K562 (cell line): ENCODE data around the gene PCBP4. TPM values are rescaled to one million over a fixed set of nuclear protein-coding genes. Genes with fewer than 3 reads are reported as not detected.

ENCODE experiments used
- ATAC-seq: fragments of 200-7000 bp; cut with Tn5 transposase; 3 replicates; pipeline ENCODE4 v1.9.1; 2020; ENCODE audit warnings: moderate library complexity
- BruUV-seq: library from RNA; stranded (reverse); fragments of 400-500 nt; replicated peaks from 2 replicates; lab custom pipeline; 2021; lab: Mats Ljungman, UMichigan
- CTCF ChIA-PET: fragments of 300-600 bp; formaldehyde crosslinking; extraction: SDS; loops from one replicate; lab custom pipeline; 2021; ENCODE audit warnings: low intra/inter-chr PET ratio; lab: Yijun Ruan, JAX
- POLR2A ChIA-PET: fragments of 300-600, 350-650 bp; sonication (Branson Sonifier 250); formaldehyde crosslinking; extraction: SDS; loops from one replicate; lab custom pipeline; 2021; ENCODE audit warnings: antibody characterized with exemption, inconsistent platforms; lab: Yijun Ruan, JAX
- DNase-seq, 4 experiments: peaks; one replicate each; pipeline versions ENCODE4 v3.0.0 to v3.0.0-alpha.2; 2011 to 2018; ENCODE audit warnings: low spot score in 3 of 4, mixed read lengths in 3 of 4; ENCODE audit errors: extremely low read depth in 1 of 4
- FAIRE-seq: peaks from 2 replicates; lab custom pipeline; 2011; peaks lifted over from hg19 to GRCh38; lab: Jason Lieb, UNC
- H2AFZ ChIP-seq: 2 replicates; pipeline ENCODE4 v1.6.0; 2011; ENCODE audit warnings: low read depth, low read length, control low read depth, inconsistent platforms
- H3K27ac ChIP-seq: fragments of 200-600 bp; 3 replicates; pipeline ENCODE4 v1.8.0; 2011; ENCODE audit warnings: low read depth, mild to moderate bottlenecking, control low read depth, inconsistent platforms, low read length, moderate library complexity, mixed read lengths; ENCODE audit errors: extremely low read depth
- H3K27me3 ChIP-seq, 2 experiments: fragments of 300-600 bp in 1 of 2; 2 replicates in 1 of 2; 3 replicates in 1 of 2; pipeline versions ENCODE4 v1.6.0 to v1.8.0; 2011; ENCODE audit warnings: inconsistent platforms in 2 of 2, low read length in 2 of 2, mild to moderate bottlenecking in 1 of 2, mixed read lengths in 1 of 2, moderate library complexity in 1 of 2; ENCODE audit not compliant: control insufficient read depth in 2 of 2, insufficient read depth in 2 of 2
- H3K36me3 ChIP-seq: fragments of 300-600 bp; 3 replicates; pipeline ENCODE4 v1.8.0; 2011; ENCODE audit warnings: mild to moderate bottlenecking, low read length, inconsistent platforms; ENCODE audit not compliant: control insufficient read depth, insufficient read depth
- H3K4me1 ChIP-seq, 2 experiments: fragments of 200-600 bp in 1 of 2; replicated peaks in 1 of 2; 2 replicates in 1 of 2; 3 replicates in 1 of 2; pipeline versions ENCODE4 v1.5.1 to v1.8.0; 2011; ENCODE audit warnings: inconsistent platforms in 2 of 2, low read length in 2 of 2, mild to moderate bottlenecking in 1 of 2, mixed read lengths in 1 of 2, moderate library complexity in 1 of 2; ENCODE audit not compliant: control insufficient read depth in 2 of 2, insufficient read depth in 2 of 2
- H3K4me2 ChIP-seq: 2 replicates; pipeline ENCODE4 v1.6.1; 2011; ENCODE audit warnings: low read length, control low read depth, inconsistent platforms, mixed read lengths; ENCODE audit not compliant: insufficient read depth
- H3K4me3 ChIP-seq: fragments of 200-600 bp; sonication (generic), shearing (Covaris generic); 2 replicates; pipeline ENCODE4 v1.5.1; 2016; ENCODE audit warnings: control low read depth, inconsistent platforms
- H3K79me2 ChIP-seq: fragments of 200-600 bp; 3 replicates; pipeline ENCODE4 v1.8.0; 2011; ENCODE audit warnings: low read length, inconsistent platforms; ENCODE audit not compliant: control insufficient read depth, insufficient read depth
- H3K9ac ChIP-seq, 2 experiments: 2 replicates each; pipeline versions ENCODE4 v1.6.0 to v1.6.1; 2011; ENCODE audit warnings: low read depth in 2 of 2, low read length in 2 of 2, control low read depth in 1 of 2, inconsistent platforms in 1 of 2, mild to moderate bottlenecking in 1 of 2, mixed read lengths in 1 of 2; ENCODE audit not compliant: insufficient read depth in 1 of 2
- H3K9me1 ChIP-seq: one replicate; pipeline ENCODE4 v1.6.0; 2011; ENCODE audit warnings: inconsistent platforms, mild to moderate bottlenecking, low read length, moderate library complexity; ENCODE audit not compliant: control insufficient read depth, insufficient read depth
- H3K9me3 ChIP-seq: replicated peaks from 2 replicates; pipeline ENCODE4 v1.5.1; 2011; ENCODE audit warnings: low read depth, low read length, inconsistent platforms; ENCODE audit not compliant: control insufficient read depth, insufficient read depth
- H4K20me1 ChIP-seq: replicated peaks from 2 replicates; pipeline ENCODE4 v1.6.1; 2011; ENCODE audit warnings: low read length, inconsistent platforms, mixed read lengths; ENCODE audit not compliant: control insufficient read depth, insufficient read depth
- BHLHE40 ChIP-seq: IDR thresholded peaks from 2 replicates; pipeline ENCODE4 v1.6.1; 2011; ENCODE audit warnings: low read length, improper control_type of control experiment
- CHD1 ChIP-seq: fragments of 200-600 bp; sonication (generic); IDR thresholded peaks from one replicate; pipeline ENCODE4 v1.6.1; 2012; ENCODE audit warnings: mild to moderate bottlenecking, moderate library complexity, low read length, inconsistent platforms
- CREBBP ChIP-seq: IDR thresholded peaks from one replicate; pipeline ENCODE4 v1.6.1; 2012; ENCODE audit warnings: low read depth, mild to moderate bottlenecking, control low read depth, inconsistent platforms, low read length
- CTCFL ChIP-seq: IDR thresholded peaks from 2 replicates; pipeline ENCODE4 v1.6.1; 2011; ENCODE audit warnings: borderline replicate concordance, low read depth, mild to moderate bottlenecking, moderate library complexity, low read length; ENCODE audit not compliant: insufficient read depth, poor library complexity, severe bottlenecking
- ETV6 ChIP-seq, 3 experiments: fragments of 150-350 bp in 1 of 3; sonication (generic) in 1 of 3; formaldehyde crosslinking in 1 of 3; IDR thresholded peaks; 2 replicates each; pipeline versions ENCODE4 v1.6.1 to v1.8.0; 2014 to 2022; ENCODE audit warnings: borderline replicate concordance in 2 of 3, low read depth in 2 of 3, antibody characterized with exemption in 1 of 3, low read length in 1 of 3, mild to moderate bottlenecking in 1 of 3, missing genetic modification reagents in 1 of 3
- FOXK1 ChIP-seq: sonication (generic); formaldehyde crosslinking; IDR thresholded peaks from 2 replicates; pipeline ENCODE4 v1.8.0; 2022; ENCODE audit warnings: missing genetic modification reagents, mild to moderate bottlenecking, borderline replicate concordance
- MBD2 ChIP-seq: sonication (generic); IDR thresholded peaks from 2 replicates; pipeline ENCODE4 v1.6.1; 2016; ENCODE audit warnings: low read depth, borderline replicate concordance
- MCM3 ChIP-seq: fragments of 450-650 bp; IDR thresholded peaks from 2 replicates; pipeline ENCODE4 v1.6.1; 2016
- MYBL2 ChIP-seq, 2 experiments: fragments of 450-650 bp in 1 of 2; sonication (generic) in 1 of 2; formaldehyde crosslinking in 1 of 2; IDR thresholded peaks; 2 replicates each; pipeline versions ENCODE4 v1.6.1 to v1.8.1; 2017 to 2022; ENCODE audit warnings: borderline replicate concordance in 1 of 2, inconsistent platforms in 1 of 2, low read depth in 1 of 2, mild to moderate bottlenecking in 1 of 2, missing genetic modification reagents in 1 of 2, moderate library complexity in 1 of 2
- NCOR1 ChIP-seq: fragments of 450-650 bp; IDR thresholded peaks from 2 replicates; pipeline ENCODE4 v1.6.1; 2016; ENCODE audit warnings: mild to moderate bottlenecking, moderate library complexity
- NELFE ChIP-seq: IDR thresholded peaks from 2 replicates; pipeline ENCODE4 v1.6.1; 2011; ENCODE audit warnings: mild to moderate bottlenecking; ENCODE audit not compliant: insufficient read depth, insufficient read length
- RAD21 ChIP-seq, 2 experiments: fragments of 250-450 bp in 1 of 2; fragments of 450-650 bp in 1 of 2; sonication (Bioruptor Pico) in 1 of 2; formaldehyde crosslinking in 1 of 2; IDR thresholded peaks in 1 of 2; conservative IDR thresholded peaks in 1 of 2; 2 replicates each; pipeline versions ENCODE4 v1.4.0 to v1.8.0; 2020 to 2022; ENCODE audit warnings: mild to moderate bottlenecking in 2 of 2, moderate library complexity in 1 of 2
- SRSF3 ChIP-seq: fragments of 200-400 bp; formaldehyde crosslinking; IDR thresholded peaks from 2 replicates; pipeline ENCODE4 v1.6.1; 2016; ENCODE audit warnings: mild to moderate bottlenecking, low read length, moderate library complexity; ENCODE audit not compliant: insufficient read depth
- TAF7 ChIP-seq: fragments of 450-650 bp; IDR thresholded peaks from 2 replicates; pipeline ENCODE4 v1.6.1; 2016; ENCODE audit warnings: missing genetic modification characterization, missing compliant biosample characterization
- WGBS: fragments of 100-300 bp; shearing (Covaris generic); methylation state at CpG from one replicate; pipeline ENCODE4 v1.1.6; 2016; ENCODE audit warnings: low coverage, mixed read lengths; ENCODE audit not compliant: insufficient coverage; ENCODE audit errors: missing lambda C conversion rate; 5-methylcytosine and 5-hydroxymethylcytosine counted together
- in situ Hi-C: fragments of 300-500 bp; cut with MboI; formaldehyde crosslinking; loops from 4 replicates; pipeline ENCODE4 v1.15.0; 2018; ENCODE audit warnings: inconsistent platforms, mixed read lengths
- intact Hi-C: fragments of 100-400 bp; cut with micrococcal nuclease; formaldehyde crosslinking; loops from 2 replicates; pipeline ENCODE4 v1.14.2; 2022
- polyA plus RNA-seq, 8 experiments: library from polyadenylated mRNA; depleted of rRNA in 4 of 8; stranded (reverse) in 5 of 8; unstranded in 3 of 8; fragments of >200 nt; fragmentation: Nextera tagmentation in 2 of 8; fragmentation: Illumina TruSeq in 1 of 8; extraction: Ambion mirVana in 2 of 8; extraction: Trizol in 1 of 8; gene quantifications; 2 replicates each; pipeline versions ENCODE4 v1.2.1 to v1.2.3, GENCODE V29; 2011 to 2014; ENCODE audit warnings: inconsistent platforms in 1 of 8, missing spikeins in 1 of 8
- total RNA-seq, 7 experiments: library from RNA; depleted of rRNA in 6 of 7; stranded (reverse); fragments of >200 nt in 6 of 7; fragmentation: Illumina TruSeq in 2 of 7; extraction: Trizol in 2 of 7; gene quantifications; 2 replicates each; pipeline versions ENCODE4 v1.2.1 to v1.2.3, GENCODE V29; 2011 to 2021; ENCODE audit warnings: low replicate concordance in 1 of 7

The PCBP4 gene
- total and polyA plus RNA-seq, 9 of the 15 experiments (the other 6 are each of a cell fraction or from before 2014, with no cell fraction given) = 0.06 to 5.8 (median 2.6) TPM

GRCh38 chr3:51949121-51949520 lies 18.1 kb downstream of the PCBP4 start:
- ChIA-PET CTCF (no interaction called here), POLR2A (interaction anchor here (0.6 to 1.5 kb wide), 2 partner anchors 14 to 139 kb away, joined by 3 read pairs; no protein-coding TSS in a partner anchor)
- ATAC-seq (no peak), FAIRE-seq (no peak), DNase-seq (no peak)
- no peak overlapping the region for H3K27ac ChIP-seq
- no peaks in the 10 kb centered on the region for H3K9me1 ChIP-seq
- intact Hi-C loops = no loop called here
- peaks cover 0 to under 1% of the 10 kb centered on the region in 2 experiments; a peak in 2 of 5 replicates for H3K4me1 ChIP-seq
- TF ChIP-seq MCM3 (no peak), ETV6 (IDR thresholded peaks at IDR 0.05; ENCODE audit: borderline replicate concordance in 1 of 2, low read depth in 2 of 2, low read length in 1 of 2) (no peak), ETV6 (CRISPR knock-in tag; IDR thresholded peaks at IDR 0.05; ENCODE audit: borderline replicate concordance) (no peak), CTCFL (no peak), CHD1 (no peak), FOXK1 (no peak), TAF7 (tag) (no peak), NELFE (no peak), MYBL2 (IDR thresholded peaks at IDR 0.05; ENCODE audit: low read depth) (no peak), MYBL2 (CRISPR knock-in tag; IDR thresholded peaks at IDR 0.05; ENCODE audit: borderline replicate concordance) (no peak), RAD21 (CRISPR knock-in tag; conservative IDR thresholded peaks at IDR 0.05 in 1 of 2, IDR thresholded peaks at IDR 0.05 in 1 of 2) (no peak), MBD2 (no peak), SRSF3 (no peak), CREBBP (no peak), BHLHE40 (no peak), NCOR1 (no peak)
- WGBS = 51% methylated on average over 5 of the region's 5 CpGs
- no TSS peak for BruUV-seq
- H2AFZ ChIP-seq = no peak overlapping the region
- H3K9ac ChIP-seq = no peak overlapping the region
- no peak overlapping the region for H3K4me2 ChIP-seq
- in situ Hi-C loops = no loop called here
- no peaks in the 10 kb centered on the region for H3K36me3 ChIP-seq
- H3K9me3 ChIP-seq = no peaks in the 10 kb centered on the region
- no peaks in the 10 kb centered on the region for H3K79me2 ChIP-seq
- no peak overlapping the region for H3K4me3 ChIP-seq
- H3K27me3 ChIP-seq = peaks cover 0 to 4% of the 10 kb centered on the region in 2 experiments; a peak in 1 of 5 replicates
- no peaks in the 10 kb centered on the region for H4K20me1 ChIP-seq
